ENCODE results near the gene TUBB8. TPM values are rescaled to one million over a fixed set of nuclear protein-coding genes. Genes with fewer than 3 reads are reported as not detected.

TUBB8 gene
- not detected in 2 replicates for polyA plus RNA-seq

DNA sequence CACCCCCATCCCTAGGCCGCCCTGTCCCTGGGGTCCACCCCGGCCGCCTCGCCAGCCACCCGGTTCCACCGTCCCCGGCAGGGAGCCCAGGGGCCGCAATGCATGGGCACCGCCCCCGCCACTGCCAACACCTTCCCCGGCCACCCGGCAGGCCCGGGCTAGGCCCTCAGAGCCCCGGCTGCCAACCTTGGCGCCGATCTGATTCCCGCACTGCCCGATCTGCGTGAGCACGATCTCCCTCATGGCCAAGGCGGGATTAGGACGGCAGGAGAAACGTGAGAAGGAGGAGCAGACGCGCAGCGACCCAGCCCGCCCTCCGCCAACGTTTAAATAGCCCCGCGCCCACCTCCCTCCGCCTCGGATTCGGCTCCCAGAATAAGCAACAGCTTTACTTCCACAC, at the start of gene TUBB8:
Gene TUBB8 (minus strand): TSS at position 301 of the 400 bp plus-strand sequence. CDS start 58 bp downstream, at position 243.

Other genes starting within 250 kb of the TUBB8 start
- 24.6 and 33.2 TPM in 2 replicates for gene ZMYND11, start 86.2 kb upstream of the TUBB8 start, polyA plus RNA-seq